GM11168 (cell line): ENCODE measurements around the gene PASK.
"Not testable (repeated sequence)": the region's sequence is repeated elsewhere in the genome, so short reads cannot be mapped to it uniquely, and the experiment has no call there.

Source experiments
- in situ Hi-C: fragments of 300-500 bp; cut with MboI; formaldehyde crosslinking; loops from one replicate; pipeline ENCODE4 v1.12.0; 2022; ENCODE audit warnings: low sequenced_read_pairs; ENCODE audit not compliant: unreplicated experiment

The PASK gene

GRCh38 chr2:241110089-241110606, 39.1 kb downstream of the PASK start:
- in situ Hi-C loops, result no loop called here

GRCh38 chr2:241109210-241110088, 39.8 kb downstream of the PASK start:
- in situ Hi-C loops, result no loop called here

- in situ Hi-C loops, result no loop called here
These were observed 40.7 kb downstream of the PASK start for GRCh38 chr2:241108271-241109209.

- in situ Hi-C loops, result no loop called here
These were observed 42.1 kb downstream of the PASK start for GRCh38 chr2:241107031-241107783.

GRCh38 chr2:241105641-241106040, 43.6 kb downstream of the PASK start:
- in situ Hi-C loops, result no loop called here

- in situ Hi-C loops, result not testable (repeated sequence)
These were observed 44.7 kb downstream of the PASK start for GRCh38 chr2:241104611-241105010.

- in situ Hi-C loops, result no loop called here
These were observed 46.1 kb downstream of the PASK start for GRCh38 chr2:241103176-241103595.

- in situ Hi-C loops, result no loop called here
These were observed 47.0 kb downstream of the PASK start, which contains the start of gene MTERF4 for GRCh38 chr2:241102239-241102803. Gene MTERF4 (minus strand): TSS chr2:241102287. CDS start chr2:241102273, 14 bp downstream.

GRCh38 chr2:241099246-241099645, 50.0 kb downstream of the PASK start:
- in situ Hi-C loops, result no loop called here

- in situ Hi-C loops, result no loop called here
These were observed 52.3 kb downstream of the PASK start for GRCh38 chr2:241096979-241097378.

- in situ Hi-C loops, result no loop called here
These were observed 53.5 kb downstream of the PASK start for GRCh38 chr2:241095594-241096290.

GRCh38 chr2:241094924-241095420, 54.3 kb downstream of the PASK start:
- in situ Hi-C loops, result no loop called here

GRCh38 chr2:241094172-241094571, 55.1 kb downstream of the PASK start:
- in situ Hi-C loops, result no loop called here

- in situ Hi-C loops, result not testable (repeated sequence)
These were observed 56.0 kb downstream of the PASK start for GRCh38 chr2:241093133-241093781.

GRCh38 chr2:241092677-241093076, 56.6 kb downstream of the PASK start:
- in situ Hi-C loops, result no loop called here

- in situ Hi-C loops, result no loop called here
These were observed 57.4 kb downstream of the PASK start for GRCh38 chr2:241091734-241092445.

GRCh38 chr2:241091201-241091600, 58.1 kb downstream of the PASK start:
- in situ Hi-C loops, result no loop called here
